ENCODE results near the gene DOK4.

The DOK4 gene

GRCh38 chr16:57426356-57426755 lies 59.9 kb downstream of the DOK4 start:
- Histone ChIP-seq H3K27ac (ENCODE audit: low read length) (no peak overlapping the region), H3K27me3 (ENCODE audit: insufficient read depth, low read length) (no peaks in the 10 kb centered on the region), H3K4me1 (ENCODE audit: insufficient read depth, low read length) (no peaks in the 10 kb centered on the region), H3K9ac (ENCODE audit: low read depth, low read length) (no peak overlapping the region), H3K4me3 (ENCODE audit: low read length) (no peak overlapping the region), H3K9me3 (ENCODE audit: insufficient read depth, low read depth, low read length) (no peaks in the 10 kb centered on the region), H3K36me3 (ENCODE audit: insufficient read depth, low read depth, low read length) (peaks cover 40% of the 10 kb centered on the region)

GRCh38 chr16:57424583-57424982 lies 61.7 kb downstream of the DOK4 start:
- no peak overlapping the region for H3K4me3 ChIP-seq (ENCODE audit: low read length)
- H3K27me3 ChIP-seq (ENCODE audit: insufficient read depth, low read length) = no peaks in the 10 kb centered on the region
- H3K36me3 ChIP-seq (ENCODE audit: insufficient read depth, low read depth, low read length) = peaks cover 22% of the 10 kb centered on the region
- no peaks in the 10 kb centered on the region for H3K4me1 ChIP-seq (ENCODE audit: insufficient read depth, low read length)
- H3K27ac ChIP-seq (ENCODE audit: low read length) = no peak overlapping the region
- H3K9ac ChIP-seq (ENCODE audit: low read depth, low read length) = no peak overlapping the region
- no peaks in the 10 kb centered on the region for H3K9me3 ChIP-seq (ENCODE audit: insufficient read depth, low read depth, low read length)

GRCh38 chr16:57423152-57423551 lies 63.1 kb downstream of the DOK4 start:
- no peak overlapping the region for H3K9ac ChIP-seq (ENCODE audit: low read depth, low read length)
- H3K27me3 ChIP-seq (ENCODE audit: insufficient read depth, low read length) = no peaks in the 10 kb centered on the region
- H3K36me3 ChIP-seq (ENCODE audit: insufficient read depth, low read depth, low read length) = peaks cover 11% of the 10 kb centered on the region
- no peak overlapping the region for H3K27ac ChIP-seq (ENCODE audit: low read length)
- no peaks in the 10 kb centered on the region for H3K9me3 ChIP-seq (ENCODE audit: insufficient read depth, low read depth, low read length)
- no peak overlapping the region for H3K4me3 ChIP-seq (ENCODE audit: low read length)
- H3K4me1 ChIP-seq (ENCODE audit: insufficient read depth, low read length) = no peaks in the 10 kb centered on the region; the same call in 1 of the 2 replicates

GRCh38 chr16:57422026-57422944 lies 64.0 kb downstream of the DOK4 start:
- Histone ChIP-seq H3K9ac (ENCODE audit: low read depth, low read length) (no peak overlapping the region), H3K36me3 (ENCODE audit: insufficient read depth, low read depth, low read length) (peaks cover 3% of the 10 kb centered on the region; the same call in 1 of the 2 replicates), H3K4me1 (ENCODE audit: insufficient read depth, low read length) (no peaks in the 10 kb centered on the region; the same call in 1 of the 2 replicates), H3K27me3 (ENCODE audit: insufficient read depth, low read length) (no peaks in the 10 kb centered on the region), H3K27ac (ENCODE audit: low read length) (no peak overlapping the region), H3K4me3 (ENCODE audit: low read length) (no peak overlapping the region), H3K9me3 (ENCODE audit: insufficient read depth, low read depth, low read length) (no peaks in the 10 kb centered on the region)

Measured in iPS-20b (cell line).